Effector memory CD4-positive, alpha-beta T cell (primary cell): Measurements from ENCODE around the gene HBZ.
"Not testable (repeated sequence)": the region's sequence is repeated elsewhere in the genome, so short reads cannot be mapped to it uniquely, and the experiment has no call there.

Source experiments
- DNase-seq, 3 donors: peaks; one replicate each; pipeline ENCODE4 v3.0.0-alpha.2; 2020
- H3K27ac ChIP-seq: 2 replicates; pipeline ENCODE4 v1.7.0; 2013; ENCODE audit warnings: mild to moderate bottlenecking, low read length, moderate library complexity; ENCODE audit not compliant: insufficient read depth, poor library complexity, severe bottlenecking
- H3K27me3 ChIP-seq: replicated peaks from 2 replicates; pipeline ENCODE4 v1.7.0; 2013; ENCODE audit warnings: mild to moderate bottlenecking, low read length; ENCODE audit not compliant: insufficient read depth, control insufficient read depth, poor library complexity, severe bottlenecking
- H3K36me3 ChIP-seq: 2 replicates; pipeline ENCODE4 v1.7.0; 2013; ENCODE audit warnings: mild to moderate bottlenecking, low read length, moderate library complexity; ENCODE audit not compliant: control insufficient read depth, insufficient read depth
- H3K4me1 ChIP-seq: 2 replicates; pipeline ENCODE4 v1.7.0; 2013; ENCODE audit warnings: low read length, mild to moderate bottlenecking; ENCODE audit not compliant: control insufficient read depth, insufficient read depth, poor library complexity, severe bottlenecking
- H3K4me3 ChIP-seq: 2 replicates; pipeline ENCODE4 v1.7.0; 2013; ENCODE audit warnings: low read length, low read depth, mild to moderate bottlenecking; ENCODE audit not compliant: insufficient read depth, poor library complexity, severe bottlenecking
- H3K9me3 ChIP-seq: 2 replicates; pipeline ENCODE4 v1.7.0; 2013; ENCODE audit warnings: mild to moderate bottlenecking, low read length, moderate library complexity; ENCODE audit not compliant: control insufficient read depth

HBZ gene

GRCh38 chr16:118857-119256 lies 33.6 kb upstream of the HBZ start:
- no peak overlapping the region for H3K4me3 ChIP-seq
- no peaks in the 10 kb centered on the region for H3K27me3 ChIP-seq
- no peaks in the 10 kb centered on the region for H3K9me3 ChIP-seq
- no peaks in the 10 kb centered on the region for H3K4me1 ChIP-seq
- DNase-seq, result no peak
- peaks cover 3% of the 10 kb centered on the region for H3K36me3 ChIP-seq
- H3K27ac ChIP-seq, result no peak overlapping the region

- H3K27me3 ChIP-seq, result no peaks in the 10 kb centered on the region
Observed at GRCh38 chr16:119295-119694, 33.1 kb upstream of the HBZ start.

GRCh38 chr16:119835-120491 lies 32.5 kb upstream of the HBZ start:
- H3K4me1 ChIP-seq, result no peaks in the 10 kb centered on the region
- H3K4me3 ChIP-seq, result no peak overlapping the region
- H3K9me3 ChIP-seq, result no peaks in the 10 kb centered on the region
- no peaks in the 10 kb centered on the region for H3K27me3 ChIP-seq
- peaks cover 3% of the 10 kb centered on the region for H3K36me3 ChIP-seq
- no peak for DNase-seq
- H3K27ac ChIP-seq, result no peak overlapping the region

More at GRCh38 chr16:119295-119694, 33.1 kb upstream of the HBZ start:
- no peak for DNase-seq
- Histone ChIP-seq H3K9me3 (no peaks in the 10 kb centered on the region), H3K36me3 (peaks cover 3% of the 10 kb centered on the region), H3K4me1 (no peaks in the 10 kb centered on the region), H3K27ac (no peak overlapping the region), H3K4me3 (no peak overlapping the region)

- no peak overlapping the region for H3K4me3 ChIP-seq
- no peak for DNase-seq
- no peaks in the 10 kb centered on the region for H3K4me1 ChIP-seq
- H3K36me3 ChIP-seq, result peaks cover 3% of the 10 kb centered on the region
- no peaks in the 10 kb centered on the region for H3K27me3 ChIP-seq
- H3K9me3 ChIP-seq, result no peaks in the 10 kb centered on the region
- H3K27ac ChIP-seq, result no peak overlapping the region
Observed at GRCh38 chr16:120756-121155, 31.7 kb upstream of the HBZ start.

- Histone ChIP-seq H3K4me3 (no peak overlapping the region), H3K36me3 (peaks cover 3% of the 10 kb centered on the region), H3K4me1 (no peaks in the 10 kb centered on the region), H3K9me3 (no peaks in the 10 kb centered on the region), H3K27me3 (no peaks in the 10 kb centered on the region), H3K27ac (no peak overlapping the region)
- no peak for DNase-seq
Observed at GRCh38 chr16:122361-122760, 30.1 kb upstream of the HBZ start.

GRCh38 chr16:123558-124350 lies 28.7 kb upstream of the HBZ start:
- H3K27ac ChIP-seq, DNase-seq, H3K4me1 ChIP-seq, H3K27me3 ChIP-seq, H3K9me3 ChIP-seq, H3K4me3 ChIP-seq, H3K36me3 ChIP-seq: not testable (repeated sequence)

- Histone ChIP-seq H3K4me1 (no peaks in the 10 kb centered on the region), H3K9me3 (no peaks in the 10 kb centered on the region), H3K4me3 (no peak overlapping the region), H3K27ac (no peak overlapping the region), H3K36me3 (peaks cover 3% of the 10 kb centered on the region), H3K27me3 (no peaks in the 10 kb centered on the region)
- no peak for DNase-seq
Observed at GRCh38 chr16:125011-125410, 27.4 kb upstream of the HBZ start.

- Histone ChIP-seq H3K27me3 (no peaks in the 10 kb centered on the region), H3K4me1 (no peaks in the 10 kb centered on the region), H3K27ac (no peak overlapping the region), H3K36me3 (no peaks in the 10 kb centered on the region), H3K9me3 (no peaks in the 10 kb centered on the region), H3K4me3 (no peak overlapping the region)
- no peak for DNase-seq
Observed at GRCh38 chr16:129075-129474, 23.4 kb upstream of the HBZ start.

- no peaks in the 10 kb centered on the region for H3K27me3 ChIP-seq
- no peak overlapping the region for H3K4me3 ChIP-seq
- H3K27ac ChIP-seq, result no peak overlapping the region
- H3K9me3 ChIP-seq, result no peaks in the 10 kb centered on the region
- no peak for DNase-seq
- no peaks in the 10 kb centered on the region for H3K36me3 ChIP-seq
- no peaks in the 10 kb centered on the region for H3K4me1 ChIP-seq
Observed at GRCh38 chr16:130533-131173, 21.8 kb upstream of the HBZ start.

GRCh38 chr16:132120-132519 lies 20.3 kb upstream of the HBZ start:
- H3K27me3 ChIP-seq, result no peaks in the 10 kb centered on the region
- H3K36me3 ChIP-seq, result no peaks in the 10 kb centered on the region
- H3K9me3 ChIP-seq, result no peaks in the 10 kb centered on the region
- no peak overlapping the region for H3K27ac ChIP-seq
- no peak overlapping the region for H3K4me3 ChIP-seq
- no peak for DNase-seq
- H3K4me1 ChIP-seq, result no peaks in the 10 kb centered on the region
